HL-60 (cell line): ENCODE measurements around the gene CIP2A.

ENCODE experiments used
- CTCF ChIP-seq: IDR thresholded peaks from one replicate; pipeline ENCODE4 v1.5.1; 2011; ENCODE audit warnings: low read length, control low read depth, inconsistent platforms; ENCODE audit not compliant: insufficient read depth
- POLR2AphosphoS5 ChIP-seq: IDR thresholded peaks from 2 replicates; pipeline ENCODE4 v1.6.1; 2012; ENCODE audit warnings: low read depth
- REST ChIP-seq: IDR thresholded peaks from 2 replicates; pipeline ENCODE4 v1.6.1; 2012; ENCODE audit warnings: low read depth; ENCODE audit not compliant: insufficient replicate concordance

DNA sequence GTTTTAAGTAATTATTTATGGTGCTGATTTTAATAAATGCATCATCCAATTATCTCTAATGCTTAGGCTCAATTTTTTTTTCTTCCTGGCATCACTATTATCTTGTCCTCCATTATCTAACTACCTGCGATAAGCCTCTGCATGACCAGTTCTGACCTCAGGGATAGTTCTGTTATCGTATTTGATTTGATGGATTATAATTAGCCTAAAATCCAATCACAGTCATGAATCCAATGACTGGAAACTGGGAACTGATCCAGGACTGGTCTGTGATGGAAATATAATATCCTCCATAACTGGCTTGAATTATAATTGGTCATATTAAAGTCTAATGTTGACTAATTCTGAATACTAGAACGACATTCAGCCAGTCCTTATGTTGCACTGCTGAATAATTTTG, 80.0 kb downstream of the CIP2A start:
- TF ChIP-seq CTCF (no peak), POLR2AphosphoS5 (no peak), REST (no peak)
